ENCODE results near the gene LRCH2.

GRCh38 chrX:115259238-115259875 is 25.5 kb upstream of the LRCH2 start:
- TF ChIP-seq CTCF (IDR thresholded peaks at IDR 0.05; ENCODE audit: borderline replicate concordance, extremely low read depth, low read length, poor library complexity, severe bottlenecking): no peak
- TF ChIP-seq EZH2 (IDR thresholded peaks at IDR 0.05; ENCODE audit: borderline replicate concordance, low read depth, low read length, severe bottlenecking): no peak
